ENCODE measurements around the gene TMEM200A.
A peak's percentile ranks its signal among the peaks of the same experiment; 100 is the strongest.

Gene TMEM200A

GRCh38 chr6:130395164-130395563, 29.3 kb downstream of the TMEM200A start:
- no peaks in the 10 kb centered on the region for H3K36me3 ChIP-seq (ENCODE audit: insufficient read depth, low read length)
- ATAC-seq (ENCODE audit: insufficient read depth, low read depth) (no peak), DNase-seq (no peak)
- H3K4me2 ChIP-seq (ENCODE audit: insufficient read depth, low read length): no peak overlapping the region
- no peak overlapping the region for H3K4me3 ChIP-seq (ENCODE audit: low read depth in 1 of 2, low read length in 2 of 2)
- no peaks in the 10 kb centered on the region for H3K27me3 ChIP-seq (ENCODE audit: insufficient read depth, low read length, poor library complexity)
- no peaks in the 10 kb centered on the region for H3K9me3 ChIP-seq (ENCODE audit: insufficient read depth, low read length, severe bottlenecking)
- H4K20me1 ChIP-seq (ENCODE audit: insufficient read depth, low read length): no peaks in the 10 kb centered on the region
- no peak overlapping the region for H3K9ac ChIP-seq (ENCODE audit: low read depth, low read length)
- H3K4me1 ChIP-seq (ENCODE audit: insufficient read depth, low read length): peaks cover 11% of the 10 kb centered on the region
- H3K27ac ChIP-seq (ENCODE audit: low read length): no peak overlapping the region
- TF ChIP-seq EZH2 (IDR thresholded peaks at IDR 0.05; ENCODE audit: borderline replicate concordance, low read depth, low read length, severe bottlenecking) (no peak), CTCF (IDR thresholded peaks at IDR 0.05; ENCODE audit: borderline replicate concordance, extremely low read depth, low read length, poor library complexity, severe bottlenecking) (no peak)
- no peak overlapping the region for H2AFZ ChIP-seq (ENCODE audit: low read depth, low read length)
- H3K79me2 ChIP-seq (ENCODE audit: insufficient read depth, low read length): no peaks in the 10 kb centered on the region

DNA sequence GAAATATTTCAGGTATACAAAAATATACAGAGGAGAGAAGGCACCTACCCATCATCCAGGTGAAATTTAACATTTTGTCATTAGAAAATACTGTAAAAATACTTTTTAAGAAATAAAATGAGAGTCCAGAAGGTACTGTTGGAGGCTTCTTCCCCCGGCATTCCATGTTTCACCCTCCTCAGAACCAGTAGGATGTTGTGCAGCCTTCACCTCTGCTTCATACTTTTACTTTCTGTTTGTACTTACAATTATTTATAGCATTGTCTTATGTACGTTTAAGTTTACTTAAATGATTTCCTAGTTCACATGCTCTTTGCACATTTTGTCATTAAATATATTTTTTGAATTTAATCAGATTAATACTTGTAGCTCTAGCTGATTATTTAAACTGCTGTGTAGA, 30.9 kb downstream of the TMEM200A start:
- H2AFZ ChIP-seq (ENCODE audit: low read depth, low read length): peak overlapping the region; percentile 77
- H3K27ac ChIP-seq (ENCODE audit: low read length): peak overlapping the region; percentile 65
- H3K27me3 ChIP-seq (ENCODE audit: insufficient read depth, low read length, poor library complexity): no peaks in the 10 kb centered on the region
- TF ChIP-seq CTCF (IDR thresholded peaks at IDR 0.05; ENCODE audit: borderline replicate concordance, extremely low read depth, low read length, poor library complexity, severe bottlenecking) (no peak), EZH2 (IDR thresholded peaks at IDR 0.05; ENCODE audit: borderline replicate concordance, low read depth, low read length, severe bottlenecking) (no peak)
- peak overlapping the region; percentile 21 to 49; a peak in 2 of 4 replicates for H3K4me3 ChIP-seq (ENCODE audit: low read depth in 1 of 2, low read length in 2 of 2)
- DNase-seq (peak; percentile 30), ATAC-seq (ENCODE audit: insufficient read depth, low read depth) (peak; percentile 93)
- H3K36me3 ChIP-seq (ENCODE audit: insufficient read depth, low read length): no peaks in the 10 kb centered on the region
- H3K4me1 ChIP-seq (ENCODE audit: insufficient read depth, low read length): peaks cover 11% of the 10 kb centered on the region
- no peaks in the 10 kb centered on the region for H3K79me2 ChIP-seq (ENCODE audit: insufficient read depth, low read length)
- H3K9ac ChIP-seq (ENCODE audit: low read depth, low read length): peak overlapping the region; percentile 38
- no peaks in the 10 kb centered on the region for H4K20me1 ChIP-seq (ENCODE audit: insufficient read depth, low read length)
- peak overlapping the region; percentile 70 for H3K4me2 ChIP-seq (ENCODE audit: insufficient read depth, low read length)
- H3K9me3 ChIP-seq (ENCODE audit: insufficient read depth, low read length, severe bottlenecking): no peaks in the 10 kb centered on the region

DNA sequence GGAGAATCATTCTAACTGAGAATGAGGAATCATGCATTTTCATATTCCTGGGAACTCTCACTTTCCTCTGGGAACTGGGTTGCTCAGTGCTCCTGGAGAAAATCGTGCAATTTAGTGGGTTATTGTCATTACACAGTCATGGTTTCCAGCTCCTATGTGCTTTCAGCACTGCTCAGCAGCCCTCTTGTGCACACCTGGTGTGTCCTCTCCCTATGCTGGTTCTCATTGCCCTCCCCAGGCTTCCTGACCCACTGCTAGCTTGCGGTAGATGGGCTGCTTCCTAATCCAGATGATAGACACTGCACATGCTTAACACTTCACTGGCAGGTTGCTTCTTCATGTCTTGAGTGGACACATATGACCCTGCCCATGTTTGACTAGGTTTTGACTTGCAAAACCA, 39.7 kb downstream of the TMEM200A start:
- Histone ChIP-seq H3K27ac (ENCODE audit: low read length) (no peak overlapping the region), H3K9ac (ENCODE audit: low read depth, low read length) (no peak overlapping the region), H4K20me1 (ENCODE audit: insufficient read depth, low read length) (no peaks in the 10 kb centered on the region), H3K4me3 (ENCODE audit: low read depth in 1 of 2, low read length in 2 of 2) (no peak overlapping the region), H3K27me3 (ENCODE audit: insufficient read depth, low read length, poor library complexity) (no peaks in the 10 kb centered on the region), H3K36me3 (ENCODE audit: insufficient read depth, low read length) (no peaks in the 10 kb centered on the region), H2AFZ (ENCODE audit: low read depth, low read length) (no peak overlapping the region), H3K4me1 (ENCODE audit: insufficient read depth, low read length) (no peaks in the 10 kb centered on the region; the same call in 1 of the 2 replicates), H3K79me2 (ENCODE audit: insufficient read depth, low read length) (no peaks in the 10 kb centered on the region), H3K4me2 (ENCODE audit: insufficient read depth, low read length) (no peak overlapping the region), H3K9me3 (ENCODE audit: insufficient read depth, low read length, severe bottlenecking) (no peaks in the 10 kb centered on the region)
- no peak for DNase-seq
- no peak for TF ChIP-seq CTCF (IDR thresholded peaks at IDR 0.05; ENCODE audit: borderline replicate concordance, extremely low read depth, low read length, poor library complexity, severe bottlenecking)
- no peak for TF ChIP-seq EZH2 (IDR thresholded peaks at IDR 0.05; ENCODE audit: borderline replicate concordance, low read depth, low read length, severe bottlenecking)
- ATAC-seq (ENCODE audit: insufficient read depth, low read depth): peak; percentile 47; the same call in 1 of the 3 replicates

DNA sequence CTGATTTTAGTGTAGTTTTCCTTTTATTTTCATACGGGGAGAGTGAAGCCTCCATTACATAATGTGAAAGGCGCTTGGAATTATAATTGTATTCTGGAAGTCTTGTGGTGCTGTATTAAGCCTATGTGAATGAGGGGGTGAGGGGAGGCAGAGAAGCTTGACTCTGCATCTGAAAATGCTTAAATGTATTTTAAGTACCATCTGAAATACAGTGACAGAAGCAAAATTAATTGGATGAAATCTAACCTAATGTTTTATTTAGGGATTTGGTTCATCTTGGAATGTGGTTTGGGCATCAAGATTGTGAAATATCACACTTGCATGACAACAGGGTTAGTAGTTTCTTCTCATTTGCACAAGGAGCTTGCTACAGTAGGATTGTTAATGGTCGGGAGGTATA, 41.2 kb downstream of the TMEM200A start:
- TF ChIP-seq CTCF (IDR thresholded peaks at IDR 0.05; ENCODE audit: borderline replicate concordance, extremely low read depth, low read length, poor library complexity, severe bottlenecking) (no peak), EZH2 (IDR thresholded peaks at IDR 0.05; ENCODE audit: borderline replicate concordance, low read depth, low read length, severe bottlenecking) (no peak)
- no peaks in the 10 kb centered on the region for H4K20me1 ChIP-seq (ENCODE audit: insufficient read depth, low read length)
- no peak overlapping the region for H3K27ac ChIP-seq (ENCODE audit: low read length)
- H3K9ac ChIP-seq (ENCODE audit: low read depth, low read length): no peak overlapping the region
- no peaks in the 10 kb centered on the region for H3K36me3 ChIP-seq (ENCODE audit: insufficient read depth, low read length)
- H3K9me3 ChIP-seq (ENCODE audit: insufficient read depth, low read length, severe bottlenecking): no peaks in the 10 kb centered on the region
- no peaks in the 10 kb centered on the region for H3K27me3 ChIP-seq (ENCODE audit: insufficient read depth, low read length, poor library complexity)
- H3K4me1 ChIP-seq (ENCODE audit: insufficient read depth, low read length): no peaks in the 10 kb centered on the region
- DNase-seq (no peak), ATAC-seq (ENCODE audit: insufficient read depth, low read depth) (no peak)
- no peak overlapping the region for H3K4me2 ChIP-seq (ENCODE audit: insufficient read depth, low read length)
- H3K4me3 ChIP-seq (ENCODE audit: low read depth in 1 of 2, low read length in 2 of 2): no peak overlapping the region
- no peaks in the 10 kb centered on the region for H3K79me2 ChIP-seq (ENCODE audit: insufficient read depth, low read length)
- no peak overlapping the region for H2AFZ ChIP-seq (ENCODE audit: low read depth, low read length)

Data from DND-41 (cell line).